ENCODE results near the gene SULF2.

- TF ChIP-seq, protein P1, sequence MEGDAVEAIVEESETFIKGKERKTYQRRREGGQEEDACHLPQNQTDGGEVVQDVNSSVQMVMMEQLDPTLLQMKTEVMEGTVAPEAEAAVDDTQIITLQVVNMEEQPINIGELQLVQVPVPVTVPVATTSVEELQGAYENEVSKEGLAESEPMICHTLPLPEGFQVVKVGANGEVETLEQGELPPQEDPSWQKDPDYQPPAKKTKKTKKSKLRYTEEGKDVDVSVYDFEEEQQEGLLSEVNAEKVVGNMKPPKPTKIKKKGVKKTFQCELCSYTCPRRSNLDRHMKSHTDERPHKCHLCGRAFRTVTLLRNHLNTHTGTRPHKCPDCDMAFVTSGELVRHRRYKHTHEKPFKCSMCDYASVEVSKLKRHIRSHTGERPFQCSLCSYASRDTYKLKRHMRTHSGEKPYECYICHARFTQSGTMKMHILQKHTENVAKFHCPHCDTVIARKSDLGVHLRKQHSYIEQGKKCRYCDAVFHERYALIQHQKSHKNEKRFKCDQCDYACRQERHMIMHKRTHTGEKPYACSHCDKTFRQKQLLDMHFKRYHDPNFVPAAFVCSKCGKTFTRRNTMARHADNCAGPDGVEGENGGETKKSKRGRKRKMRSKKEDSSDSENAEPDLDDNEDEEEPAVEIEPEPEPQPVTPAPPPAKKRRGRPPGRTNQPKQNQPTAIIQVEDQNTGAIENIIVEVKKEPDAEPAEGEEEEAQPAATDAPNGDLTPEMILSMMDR (IDR thresholded peaks at IDR 0.05): no peak
- TF ChIP-seq POLR2A (IDR thresholded peaks at IDR 0.05): no peak
- TF ChIP-seq POLR2AphosphoS5 (IDR thresholded peaks at IDR 0.05): no peak
Measured at GRCh38 chr20:47669152-47669425, 116.2 kb downstream of the SULF2 start.
